A673 (cell line): Measurements from ENCODE around the gene BARHL1.

ENCODE experiments used
- CTCF ChIP-seq: fragments of 300-800, 200-600 bp; sonication (generic); conservative IDR thresholded peaks from 2 replicates; pipeline ENCODE4 v1.5.1; 2017; ENCODE audit warnings: low read depth, mild to moderate bottlenecking, antibody characterized with exemption, low read length, moderate library complexity, mixed read lengths
- EZH2 ChIP-seq: fragments of 200-600 bp; sonication (generic); IDR thresholded peaks from 2 replicates; pipeline ENCODE4 v1.6.1; 2017; ENCODE audit warnings: borderline replicate concordance, low read depth, mild to moderate bottlenecking, mixed read lengths, antibody characterized with exemption, low read length; ENCODE audit not compliant: poor library complexity, severe bottlenecking

GRCh38 chr9:132545578-132545977, 36.8 kb upstream of the BARHL1 start:
- no peak for TF ChIP-seq CTCF
- no peak for TF ChIP-seq EZH2
